Measurements from ENCODE around the gene TANC1. TPM values are rescaled to one million over a fixed set of nuclear protein-coding genes. Genes with fewer than 3 reads are reported as not detected.

Gene TANC1
- total RNA-seq, 4 donors from 2014 or later, result 27.1 to 57.4 (median 55.1) TPM

GRCh38 chr2:159196393-159196925, 228.0 kb downstream of the TANC1 start:
- TF ChIP-seq POLR2A (IDR thresholded peaks at IDR 0.05) (no peak), CTCF (IDR thresholded peaks at IDR 0.05) (no peak)
- H3K4me1 ChIP-seq, result peaks cover 0 to 6% (median under 1%) of the 10 kb centered on the region in 4 donors
- H3K27me3 ChIP-seq, result no peaks in the 10 kb centered on the region
- no peak overlapping the region for H3K27ac ChIP-seq
- peaks cover 0 to 57% (median 0%) of the 10 kb centered on the region in 3 donors for H3K36me3 ChIP-seq
- DNase-seq, result no peak
- H3K4me3 ChIP-seq, result no peak overlapping the region
- H3K9me3 ChIP-seq, result no peaks in the 10 kb centered on the region

GRCh38 chr2:159199236-159199635, 230.8 kb downstream of the TANC1 start:
- Histone ChIP-seq H3K9me3 (no peaks in the 10 kb centered on the region), H3K4me3 (no peak overlapping the region), H3K36me3 (peaks cover 0 to 54% (median 0%) of the 10 kb centered on the region in 3 donors), H3K27ac (no peak overlapping the region), H3K4me1 (peaks cover 0 to 12% (median 6%) of the 10 kb centered on the region in 4 donors), H3K27me3 (no peaks in the 10 kb centered on the region)
- no peak for DNase-seq
- TF ChIP-seq CTCF (IDR thresholded peaks at IDR 0.05), result no peak

GRCh38 chr2:159199761-159200465, 231.5 kb downstream of the TANC1 start:
- no peak overlapping the region for H3K27ac ChIP-seq
- H3K36me3 ChIP-seq, result peaks cover 0 to 51% (median 0%) of the 10 kb centered on the region in 3 donors
- H3K4me1 ChIP-seq, result peaks cover 0 to 12% (median 6%) of the 10 kb centered on the region in 4 donors
- DNase-seq, result no peak
- TF ChIP-seq CTCF (IDR thresholded peaks at IDR 0.05) (no peak), POLR2A (IDR thresholded peaks at IDR 0.05) (no peak)
- no peaks in the 10 kb centered on the region for H3K9me3 ChIP-seq
- no peaks in the 10 kb centered on the region for H3K27me3 ChIP-seq
- no peak overlapping the region for H3K4me3 ChIP-seq

- Histone ChIP-seq H3K9me3 (no peaks in the 10 kb centered on the region), H3K4me1 (peaks cover 0 to 12% (median 6%) of the 10 kb centered on the region in 4 donors), H3K4me3 (no peak overlapping the region), H3K27me3 (no peaks in the 10 kb centered on the region), H3K36me3 (peaks cover 0 to 51% (median 0%) of the 10 kb centered on the region in 3 donors), H3K27ac (no peak overlapping the region)
- no peak for TF ChIP-seq POLR2A (IDR thresholded peaks at IDR 0.05)
- no peak for TF ChIP-seq CTCF (IDR thresholded peaks at IDR 0.05)
- DNase-seq, result no peak
These were observed 232.1 kb downstream of the TANC1 start for GRCh38 chr2:159200498-159200897.

GRCh38 chr2:159201360-159202063, 233.1 kb downstream of the TANC1 start:
- no peaks in the 10 kb centered on the region for H3K27me3 ChIP-seq
- TF ChIP-seq POLR2A (IDR thresholded peaks at IDR 0.05) (no peak), CTCF (IDR thresholded peaks at IDR 0.05) (no peak)
- peak overlapping the region in 2 of 4 donors; percentile 10 to 45 for H3K27ac ChIP-seq
- H3K4me3 ChIP-seq, result no peak overlapping the region
- peaks cover 0 to 12% (median 6%) of the 10 kb centered on the region in 4 donors for H3K4me1 ChIP-seq
- H3K36me3 ChIP-seq, result peaks cover 0 to 50% (median 0%) of the 10 kb centered on the region in 3 donors
- no peaks in the 10 kb centered on the region for H3K9me3 ChIP-seq
- peak in 2 of 3 donors; percentile 42 to 59 for DNase-seq
